Lung (tissue), 12 donors: ENCODE measurements around the gene GULP1. TPM values are rescaled to one million over a fixed set of nuclear protein-coding genes. Genes with fewer than 3 reads are reported as not detected.
"Not testable (repeated sequence)": the region's sequence is repeated elsewhere in the genome, so short reads cannot be mapped to it uniquely, and the experiment has no call there.

Experiments used
- ATAC-seq: fragments of 200-7000 bp; cut with Tn5 transposase; one replicate; pipeline ENCODE4 v1.9.1; 2020; ENCODE audit warnings: moderate number of reproducible peaks; ENCODE audit not compliant: insufficient read depth, low FRiP score
- DNase-seq, 3 donors: peaks; one replicate each; pipeline ENCODE4 v3.0.0-alpha.2; 2013 to 2017
- H3K27ac ChIP-seq, 2 donors: one replicate each; pipeline ENCODE4 v1.5.1; 2013; ENCODE audit warnings: mild to moderate bottlenecking in 2 of 2, moderate library complexity in 2 of 2, control low read depth in 1 of 2, inconsistent platforms in 1 of 2, low read depth in 1 of 2, low read length in 1 of 2
- H3K27me3 ChIP-seq, 3 donors: one replicate each; pipeline ENCODE4 v1.5.1; 2013; ENCODE audit warnings: low read length in 2 of 3; ENCODE audit not compliant: control insufficient read depth in 3 of 3, insufficient read depth in 3 of 3
- H3K36me3 ChIP-seq, 4 donors: one replicate each; pipeline ENCODE4 v1.5.1; 2013; ENCODE audit warnings: low read length in 4 of 4, mild to moderate bottlenecking in 1 of 4, moderate library complexity in 1 of 4; ENCODE audit not compliant: control insufficient read depth in 4 of 4, insufficient read depth in 4 of 4
- H3K4me1 ChIP-seq, 5 donors: one replicate each; pipeline ENCODE4 v1.5.1; 2013; ENCODE audit warnings: low read length in 5 of 5, mild to moderate bottlenecking in 2 of 5, moderate library complexity in 1 of 5; ENCODE audit not compliant: control insufficient read depth in 5 of 5, insufficient read depth in 5 of 5
- H3K4me3 ChIP-seq: one replicate; pipeline ENCODE4 v1.5.1; 2013; ENCODE audit warnings: mild to moderate bottlenecking, control low read depth, moderate library complexity
- H3K9ac ChIP-seq, 2 donors: one replicate each; pipeline ENCODE4 v1.5.1; 2013; ENCODE audit warnings: low read length in 2 of 2, control low read depth in 1 of 2; ENCODE audit not compliant: insufficient read depth in 1 of 2
- H3K9me3 ChIP-seq, 4 donors: one replicate each; pipeline ENCODE4 v1.5.1; 2013; ENCODE audit warnings: low read length in 3 of 4, mild to moderate bottlenecking in 1 of 4, moderate library complexity in 1 of 4; ENCODE audit not compliant: control insufficient read depth in 4 of 4, insufficient read depth in 3 of 4
- CTCF ChIP-seq: IDR thresholded peaks from 2 replicates; pipeline ENCODE4 v1.5.1; 2012; ENCODE audit warnings: mild to moderate bottlenecking; ENCODE audit errors: control extremely low read depth, extremely low read depth
- WGBS, 2 donors: extraction: QIAGEN DNeasy Blood & Tissue Kit; methylation state at CpG; one replicate each; pipeline ENCODE4 v1.1.7; 2013; 5-methylcytosine and 5-hydroxymethylcytosine counted together
- polyA plus RNA-seq, 2 donors: library from polyadenylated mRNA; stranded (reverse); fragments of 200-250 nt; gene quantifications; one replicate each; pipeline ENCODE4 v1.2.1, GENCODE V29; 2013
- total RNA-seq, 2 donors: library from RNA; depleted of rRNA in 1 of 2; stranded (reverse); fragments of >200 nt in 1 of 2; gene quantifications; one replicate each; pipeline ENCODE4 v1.2.1, GENCODE V29; 2014 to 2021
- donor health status: control.
- donor health status: control.
- donor health status: Bipolar disorder and iron deficiency.
- donor health status: healthy.
- donor health status: DM: yes; HTN: yes; CAD: no.

Gene GULP1
- total and polyA plus RNA-seq, 4 donors: 9.1 to 86.7 (median 20.1) TPM

- no peaks in the 10 kb centered on the region for H3K27me3 ChIP-seq
- TF ChIP-seq CTCF: no peak
- no peaks in the 10 kb centered on the region for H3K4me1 ChIP-seq
- H3K27ac ChIP-seq: no peak overlapping the region
- WGBS, 2 donors: 88 to 93% methylated on average over 2 of the region's 2 CpGs
- H3K9me3 ChIP-seq: peaks cover 0 to 4% (median 2%) of the 10 kb centered on the region in 4 donors
- H3K9ac ChIP-seq: no peak overlapping the region
- ATAC-seq: no peak
- H3K36me3 ChIP-seq: peaks cover 0 to 15% (median 2%) of the 10 kb centered on the region in 4 donors
- DNase-seq: no peak
- no peak overlapping the region for H3K4me3 ChIP-seq
Measured at GRCh38 chr2:188534875-188535274, 243.2 kb downstream of the GULP1 start.

- Histone ChIP-seq H3K4me1 (no peaks in the 10 kb centered on the region), H3K4me3 (no peak overlapping the region), H3K9me3 (no peaks in the 10 kb centered on the region), H3K27me3 (no peaks in the 10 kb centered on the region), H3K36me3 (peaks cover 0 to 16% (median 2%) of the 10 kb centered on the region in 4 donors), H3K9ac (no peak overlapping the region), H3K27ac (no peak overlapping the region)
- 69 to 83% methylated on average over 3 of the region's 3 CpGs for WGBS, 2 donors
- ATAC-seq: no peak
- no peak for DNase-seq
- TF ChIP-seq CTCF: no peak
Measured at GRCh38 chr2:188551671-188552070, 260.0 kb downstream of the GULP1 start.

- Histone ChIP-seq H3K36me3 (peaks cover 0 to 39% (median 12%) of the 10 kb centered on the region in 4 donors), H3K27me3 (no peaks in the 10 kb centered on the region), H3K4me3 (no peak overlapping the region), H3K27ac (no peak overlapping the region), H3K9ac (no peak overlapping the region), H3K9me3 (peaks cover 0 to 12% (median 3%) of the 10 kb centered on the region in 4 donors), H3K4me1 (peaks cover 0 to 3% (median 0%) of the 10 kb centered on the region in 5 donors)
- WGBS, 2 donors: 90 to 100% methylated on average over 1 of the region's 1 CpG
- no peak for DNase-seq
- no peak for TF ChIP-seq CTCF
- no peak for ATAC-seq
Measured at GRCh38 chr2:188557081-188557480, 265.4 kb downstream of the GULP1 start.

- not testable (repeated sequence) for H3K27me3 ChIP-seq, H3K4me3 ChIP-seq, ATAC-seq, H3K27ac ChIP-seq, H3K9ac ChIP-seq, DNase-seq, H3K4me1 ChIP-seq
- H3K36me3 ChIP-seq: peaks cover 0 to 34% (median 11%) of the 10 kb centered on the region in 4 donors
- 94% methylated on average over 2 of the region's 2 CpGs for WGBS, 2 donors
- peaks cover 0 to 12% (median 3%) of the 10 kb centered on the region in 4 donors for H3K9me3 ChIP-seq
Measured at GRCh38 chr2:188559455-188559854, 267.8 kb downstream of the GULP1 start.
